OCI-LY7 (cell line): ENCODE results near the gene LSS. TPM values are rescaled to one million over a fixed set of nuclear protein-coding genes. Genes with fewer than 3 reads are reported as not detected.

Source experiments
- BruUV-seq: library from RNA; stranded (reverse); fragments of 400-500 nt; replicated peaks from 2 replicates; lab custom pipeline; 2021; lab: Mats Ljungman, UMichigan
- CTCF ChIA-PET: fragments of 300-600 bp; sonication (Branson Sonifier 250); formaldehyde crosslinking; loops from one replicate; lab custom pipeline; 2022; ENCODE audit warnings: antibody characterized with exemption; ENCODE audit not compliant: unreplicated experiment; lab: Charles Lee
- POLR2A ChIA-PET: fragments of 300-600 bp; sonication (Branson Sonifier 250); formaldehyde crosslinking; loops from one replicate; lab custom pipeline; 2022; ENCODE audit warnings: antibody characterized with exemption; lab: Charles Lee
- DNase-seq: peaks from one replicate; pipeline ENCODE4 v3.0.0-alpha.2; 2015; ENCODE audit warnings: low spot score
- H2AFZ ChIP-seq: fragments of 200-600 bp; sonication (generic), shearing (Covaris generic); 2 replicates; pipeline ENCODE4 v1.6.1; 2014; ENCODE audit warnings: mild to moderate bottlenecking, antibody characterized with exemption, low read length, moderate library complexity
- H3K27ac ChIP-seq: fragments of 200-600 bp; sonication (generic); 2 replicates; pipeline ENCODE4 v1.5.1; 2014; ENCODE audit warnings: mixed run types, low read depth, mild to moderate bottlenecking, moderate library complexity, low read length, inconsistent platforms; ENCODE audit not compliant: poor library complexity, severe bottlenecking
- H3K36me3 ChIP-seq: fragments of 200-600 bp; sonication (generic); 2 replicates; pipeline ENCODE4 v1.6.1; 2014; ENCODE audit warnings: mild to moderate bottlenecking, antibody characterized with exemption, low read length, moderate library complexity, mixed read lengths; ENCODE audit not compliant: insufficient read depth
- H3K4me1 ChIP-seq: fragments of 200-600 bp; sonication (generic); 2 replicates; pipeline ENCODE4 v1.5.1; 2014; ENCODE audit warnings: mild to moderate bottlenecking, low read length; ENCODE audit not compliant: insufficient read depth, poor library complexity, severe bottlenecking
- H3K4me2 ChIP-seq: fragments of 200-600 bp; sonication (generic); 2 replicates; pipeline ENCODE4 v1.6.1; 2014; ENCODE audit warnings: mild to moderate bottlenecking, low read length
- H3K4me3 ChIP-seq: fragments of 200-600 bp; sonication (generic); 2 replicates; pipeline ENCODE4 v1.5.1; 2014; ENCODE audit warnings: mild to moderate bottlenecking, low read depth, low read length; ENCODE audit not compliant: poor library complexity, severe bottlenecking
- H3K79me2 ChIP-seq: fragments of 200-600 bp; sonication (generic); 2 replicates; pipeline ENCODE4 v1.6.1; 2016; ENCODE audit warnings: low read depth, mild to moderate bottlenecking, low read length, moderate library complexity, mixed read lengths; ENCODE audit not compliant: insufficient read depth
- H3K9me2 ChIP-seq: fragments of 200-600 bp; sonication (generic); 2 replicates; pipeline ENCODE4 v1.6.1; 2016; ENCODE audit warnings: mild to moderate bottlenecking, low read length, mixed read lengths; ENCODE audit not compliant: insufficient read depth
- H3K9me3 ChIP-seq: fragments of 200-600 bp; sonication (generic); 2 replicates; pipeline ENCODE4 v1.6.1; 2014; ENCODE audit warnings: mild to moderate bottlenecking, mixed run types, low read length, mixed read lengths
- H4K20me1 ChIP-seq: fragments of 200-600 bp; sonication (generic); 2 replicates; pipeline ENCODE4 v1.6.1; 2014; ENCODE audit warnings: mild to moderate bottlenecking, antibody characterized with exemption, low read length, moderate library complexity, mixed read lengths; ENCODE audit not compliant: insufficient read depth
- EZH2phosphoT487 ChIP-seq: fragments of 200-600 bp; sonication (generic); IDR thresholded peaks from 2 replicates; pipeline ENCODE4 v1.6.1; 2018; ENCODE audit warnings: low read depth, borderline replicate concordance, mild to moderate bottlenecking, mixed run types, antibody characterized with exemption, low read length, moderate library complexity, mixed read lengths
- intact Hi-C: fragments of 100-400 bp; cut with micrococcal nuclease; formaldehyde crosslinking; loops from one replicate; pipeline ENCODE4 v1.10.0; 2022; ENCODE audit not compliant: unreplicated experiment
- total RNA-seq, 2 experiments: library from RNA; depleted of rRNA in 1 of 2; stranded (reverse); fragments of >200 nt in 1 of 2; shearing (Covaris generic) in 1 of 2; gene quantifications; 2 replicates each; pipeline ENCODE4 v1.2.3, GENCODE V29; 2014 to 2022
- TF ChIP-seq, protein P1 (sequence below): fragments of 200-600 bp; sonication (generic); conservative IDR thresholded peaks from 2 replicates; pipeline ENCODE4 v1.5.1; 2014; ENCODE audit warnings: mild to moderate bottlenecking, antibody characterized with exemption, low read length, moderate library complexity, mixed read lengths

LSS gene
- total RNA-seq, 2 experiments from 2014 or later = 45.4 to 137 TPM

DNA sequence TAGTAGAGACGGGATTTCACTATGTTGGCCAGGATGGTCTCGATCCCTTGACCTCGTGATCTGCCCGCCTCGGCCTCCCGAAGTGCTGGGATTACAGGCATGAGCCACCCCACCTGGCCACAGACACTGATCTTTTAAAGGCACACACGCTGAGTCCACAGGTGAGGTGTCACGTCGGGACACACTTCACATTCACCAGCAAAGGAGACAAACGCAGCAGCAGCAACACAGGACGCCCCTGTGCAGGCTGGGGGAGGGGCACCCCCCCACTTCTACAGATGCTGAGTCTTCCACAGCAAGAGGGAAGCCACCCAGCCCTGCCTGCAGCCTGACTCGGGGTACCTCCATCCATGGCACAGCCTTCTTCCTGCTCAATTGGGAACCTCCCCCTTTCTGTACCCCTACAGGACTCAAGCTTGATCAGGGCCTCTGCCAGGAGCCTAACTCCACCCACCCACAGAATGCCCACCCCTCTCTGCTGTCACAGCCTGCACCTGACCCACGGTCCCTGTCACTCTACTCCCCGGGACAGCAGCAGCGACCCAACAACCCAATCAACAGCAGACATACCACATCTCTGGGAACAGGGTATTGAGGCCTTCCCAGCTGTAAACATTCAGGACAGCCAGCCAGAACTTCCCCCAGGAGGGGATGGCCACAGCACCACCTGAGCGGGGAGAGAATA is 9.5 kb downstream of the LSS start:
- ChIA-PET CTCF (no interaction called here), POLR2A (interaction anchor here (0.7 kb wide), 2 partner anchors 16 to 363 kb away, joined by 3 to 4 read pairs; no protein-coding TSS in a partner anchor)
- no peak for TF ChIP-seq EZH2phosphoT487
- TF ChIP-seq, protein P1, sequence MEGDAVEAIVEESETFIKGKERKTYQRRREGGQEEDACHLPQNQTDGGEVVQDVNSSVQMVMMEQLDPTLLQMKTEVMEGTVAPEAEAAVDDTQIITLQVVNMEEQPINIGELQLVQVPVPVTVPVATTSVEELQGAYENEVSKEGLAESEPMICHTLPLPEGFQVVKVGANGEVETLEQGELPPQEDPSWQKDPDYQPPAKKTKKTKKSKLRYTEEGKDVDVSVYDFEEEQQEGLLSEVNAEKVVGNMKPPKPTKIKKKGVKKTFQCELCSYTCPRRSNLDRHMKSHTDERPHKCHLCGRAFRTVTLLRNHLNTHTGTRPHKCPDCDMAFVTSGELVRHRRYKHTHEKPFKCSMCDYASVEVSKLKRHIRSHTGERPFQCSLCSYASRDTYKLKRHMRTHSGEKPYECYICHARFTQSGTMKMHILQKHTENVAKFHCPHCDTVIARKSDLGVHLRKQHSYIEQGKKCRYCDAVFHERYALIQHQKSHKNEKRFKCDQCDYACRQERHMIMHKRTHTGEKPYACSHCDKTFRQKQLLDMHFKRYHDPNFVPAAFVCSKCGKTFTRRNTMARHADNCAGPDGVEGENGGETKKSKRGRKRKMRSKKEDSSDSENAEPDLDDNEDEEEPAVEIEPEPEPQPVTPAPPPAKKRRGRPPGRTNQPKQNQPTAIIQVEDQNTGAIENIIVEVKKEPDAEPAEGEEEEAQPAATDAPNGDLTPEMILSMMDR = no peak
- intact Hi-C loops = no loop called here
- H3K9me3 ChIP-seq = no peaks in the 10 kb centered on the region
- no peak overlapping the region for H3K27ac ChIP-seq
- BruUV-seq = no TSS peak
- no peaks in the 10 kb centered on the region for H3K79me2 ChIP-seq
- no peaks in the 10 kb centered on the region for H3K9me2 ChIP-seq
- no peak for DNase-seq
- H3K4me1 ChIP-seq = no peaks in the 10 kb centered on the region
- no peaks in the 10 kb centered on the region for H4K20me1 ChIP-seq
- no peak overlapping the region for H2AFZ ChIP-seq
- H3K36me3 ChIP-seq = peaks cover 36% of the 10 kb centered on the region
- no peak overlapping the region for H3K4me3 ChIP-seq
- no peak overlapping the region for H3K4me2 ChIP-seq

DNA sequence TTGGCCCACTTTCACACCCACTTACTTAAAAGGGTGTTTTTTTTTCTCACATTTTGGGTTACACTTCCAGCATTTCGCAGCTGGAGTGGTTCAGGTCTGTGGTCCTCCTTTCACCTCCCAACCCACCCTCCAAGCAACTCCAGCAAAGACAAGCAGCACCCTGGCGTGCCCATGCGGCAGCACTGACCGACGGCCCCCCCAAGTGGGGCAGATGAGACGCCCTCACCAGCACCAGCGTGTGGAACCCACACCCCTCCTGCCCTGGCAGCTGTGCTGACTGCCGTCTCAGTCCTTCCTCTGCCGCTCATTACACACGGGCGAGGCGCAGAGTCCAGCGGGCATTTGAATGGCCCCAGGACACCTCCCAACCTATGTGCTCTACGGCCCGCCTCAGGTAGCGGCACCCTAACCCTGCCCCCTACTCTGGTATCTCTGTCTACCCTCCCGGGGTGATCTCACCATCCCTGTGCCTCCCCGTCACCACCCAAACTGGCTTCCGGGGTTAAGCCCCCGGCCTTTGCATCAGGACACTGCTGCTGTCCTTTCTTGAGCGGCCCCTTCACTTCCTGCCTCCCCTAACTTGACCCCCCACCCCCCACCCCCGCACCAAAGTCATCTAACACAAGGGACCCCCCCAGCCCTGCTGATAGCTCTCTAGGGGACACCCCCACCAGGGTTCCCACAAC is 10.9 kb downstream of the LSS start:
- intact Hi-C loops = no loop called here
- ChIA-PET CTCF (no interaction called here), POLR2A (no interaction called here)
- no peaks in the 10 kb centered on the region for H3K4me1 ChIP-seq
- peaks cover 34% of the 10 kb centered on the region for H3K36me3 ChIP-seq
- no peak for TF ChIP-seq EZH2phosphoT487
- TF ChIP-seq, protein P1 = no peak
- no peak overlapping the region for H3K4me2 ChIP-seq
- H3K9me3 ChIP-seq = no peaks in the 10 kb centered on the region
- no peak for DNase-seq
- H4K20me1 ChIP-seq = no peaks in the 10 kb centered on the region
- BruUV-seq = no TSS peak
- no peak overlapping the region for H3K27ac ChIP-seq
- H2AFZ ChIP-seq = no peak overlapping the region
- H3K79me2 ChIP-seq = no peaks in the 10 kb centered on the region
- H3K4me3 ChIP-seq = no peak overlapping the region
- H3K9me2 ChIP-seq = no peaks in the 10 kb centered on the region
